Stromal cell of bone marrow (primary cell): ENCODE results near the gene RBM44.
"Not testable (repeated sequence)": the region's sequence is repeated elsewhere in the genome, so short reads cannot be mapped to it uniquely, and the experiment has no call there.

Source experiments
- DNase-seq: peaks from one replicate; pipeline ENCODE4 v3.0.0-alpha.2; 2012; ENCODE audit warnings: low read depth

RBM44 gene

DNA sequence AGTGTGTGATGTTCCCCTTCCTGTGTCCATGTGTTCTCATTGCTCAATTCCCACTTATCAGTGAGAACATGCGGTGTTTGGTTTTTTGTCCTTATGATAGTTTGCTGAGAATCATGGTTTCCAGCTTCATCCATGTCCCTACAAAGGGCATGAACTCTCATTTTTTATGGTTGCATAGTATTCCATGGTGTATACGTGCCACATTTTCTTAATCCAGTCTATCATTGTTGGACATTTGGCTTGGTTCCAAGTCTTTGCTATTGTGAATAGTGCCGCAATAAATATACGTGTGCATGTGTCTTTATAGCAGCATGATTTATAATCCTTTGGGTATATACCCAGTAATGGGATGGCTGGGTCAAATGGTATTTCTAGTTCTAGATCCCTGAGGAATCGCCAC, 14.9 kb upstream of the RBM44 start:
- not testable (repeated sequence) for DNase-seq

DNA sequence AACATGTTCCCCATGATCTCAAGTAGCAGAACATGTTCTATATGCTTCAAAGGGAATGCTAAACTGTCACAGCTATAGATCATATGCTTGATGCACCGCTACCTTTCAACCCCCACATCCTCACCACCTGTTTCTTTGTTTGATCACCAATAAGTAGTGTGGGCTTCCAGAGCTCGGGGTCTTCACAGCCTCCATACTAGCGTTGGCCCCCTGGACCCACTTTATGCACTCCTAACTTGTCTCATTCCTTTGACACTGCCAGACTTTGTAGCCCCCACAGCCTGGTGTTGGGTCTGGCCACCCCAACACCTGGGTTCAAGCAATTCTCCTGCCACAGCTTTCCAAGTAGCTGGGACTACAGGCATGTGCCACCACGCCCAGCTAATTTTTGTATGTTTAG, 11.6 kb upstream of the RBM44 start:
- no peak for DNase-seq

DNA sequence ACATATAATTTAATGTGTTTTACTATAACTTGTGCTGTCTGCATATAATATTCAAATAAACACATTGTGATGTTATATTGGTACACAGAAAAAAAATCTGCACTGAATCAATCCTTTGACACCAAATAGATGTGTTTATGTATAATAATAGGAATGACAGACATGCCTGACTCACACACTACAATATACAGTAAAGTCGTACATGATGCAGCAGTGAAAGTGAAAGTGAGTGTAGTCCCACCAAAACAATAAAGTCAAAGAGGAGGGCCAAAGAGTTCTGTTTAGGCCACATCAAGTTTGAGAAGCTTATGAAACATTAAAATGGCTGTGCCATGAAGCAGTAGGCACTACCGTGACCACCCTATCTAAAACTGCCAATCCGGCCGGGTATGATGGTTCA, 8.2 kb upstream of the RBM44 start:
- no peak for DNase-seq

DNA sequence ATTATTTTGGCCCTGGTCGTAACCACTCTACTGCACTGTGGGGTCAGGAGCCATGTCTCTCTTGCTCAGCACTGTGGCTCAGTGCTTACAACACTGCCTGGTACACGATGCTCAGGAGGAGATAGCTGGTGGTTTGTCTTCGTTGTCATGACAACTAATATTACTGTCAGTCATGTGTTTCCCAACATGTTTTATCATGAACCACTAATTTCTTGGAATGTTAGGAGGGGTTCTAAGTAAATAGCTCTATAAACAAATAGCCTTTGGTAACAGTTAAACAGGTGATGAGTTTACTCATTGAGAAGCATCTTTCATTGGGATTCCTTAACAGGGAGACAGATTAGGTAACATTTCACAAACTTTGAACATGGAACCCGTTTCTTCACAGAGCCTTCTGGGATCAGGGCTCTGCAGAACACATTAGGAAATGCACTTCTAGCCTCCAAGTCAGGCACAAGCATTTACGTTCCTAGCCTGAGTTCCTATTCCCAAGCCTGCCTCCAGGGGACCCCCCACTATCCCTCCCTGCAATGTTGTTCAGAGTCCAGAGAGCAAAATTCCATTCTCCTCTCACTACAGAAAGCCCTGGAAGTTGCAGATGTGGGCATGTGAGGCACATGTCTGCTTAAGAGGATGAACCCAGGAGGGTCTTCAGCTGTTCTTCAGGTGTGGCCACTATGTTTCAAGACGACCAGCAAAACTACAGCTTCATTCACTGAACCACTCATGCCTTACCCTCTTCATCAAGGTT, 6.4 kb upstream of the RBM44 start:
- no peak for DNase-seq

DNA sequence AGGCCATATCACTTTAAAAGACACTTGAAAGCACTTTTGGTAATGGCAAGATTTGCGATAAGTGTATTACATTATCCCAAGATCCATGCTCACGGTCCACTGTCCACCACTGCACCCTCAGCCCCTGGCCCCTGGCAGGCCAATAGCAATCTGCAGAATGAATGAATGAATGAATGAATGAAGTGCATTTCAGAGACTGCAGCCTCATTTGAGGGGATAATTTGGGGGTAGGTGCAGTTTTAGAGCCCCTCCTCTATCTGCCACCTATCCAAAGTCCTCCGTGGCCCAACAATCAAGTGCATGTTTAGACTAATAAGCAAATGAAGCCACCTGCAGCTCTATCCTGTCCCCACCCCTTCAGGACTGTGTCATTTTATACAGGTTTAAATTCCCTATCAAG, 1.3 kb upstream of the RBM44 start:
- DNase-seq: no peak

DNA sequence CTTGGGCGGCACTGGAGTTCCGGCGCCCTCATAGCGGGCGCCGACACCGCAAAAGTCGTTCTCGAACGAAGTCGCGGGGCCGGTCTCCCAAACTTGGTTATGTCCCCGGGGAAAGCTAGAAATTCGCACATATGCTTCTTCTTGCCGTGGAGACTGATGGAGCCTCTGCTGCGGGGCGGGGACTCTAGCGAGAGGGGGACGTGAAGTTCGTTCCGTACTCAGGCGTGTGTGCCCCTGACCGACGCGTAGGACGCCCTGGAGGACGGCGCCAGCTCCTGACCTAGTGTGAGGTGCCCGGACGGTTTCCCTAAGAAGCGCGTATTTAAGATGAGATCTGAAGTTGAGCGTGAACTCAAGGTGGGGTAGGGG, 465 bp downstream of the RBM44 start:
- no peak for DNase-seq

DNA sequence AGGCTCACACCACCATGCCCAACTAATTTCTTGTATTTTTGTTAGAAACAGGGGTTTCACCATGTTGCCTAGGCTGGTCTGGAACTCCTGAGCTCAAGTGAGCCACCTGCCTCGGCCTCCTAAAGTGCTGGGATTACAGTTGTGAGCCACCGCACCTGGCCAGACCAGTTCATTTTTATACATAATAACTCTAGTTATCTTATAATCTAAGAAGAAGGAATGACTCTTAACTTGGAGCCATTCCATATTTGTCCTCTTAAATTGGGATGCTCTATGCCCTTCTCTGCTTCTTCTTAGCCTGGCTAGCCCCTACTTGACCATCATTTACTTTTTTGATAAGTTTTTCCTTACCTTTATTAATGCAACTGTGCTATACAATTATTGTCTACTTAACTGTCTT, 2.9 kb downstream of the RBM44 start:
- no peak for DNase-seq

DNA sequence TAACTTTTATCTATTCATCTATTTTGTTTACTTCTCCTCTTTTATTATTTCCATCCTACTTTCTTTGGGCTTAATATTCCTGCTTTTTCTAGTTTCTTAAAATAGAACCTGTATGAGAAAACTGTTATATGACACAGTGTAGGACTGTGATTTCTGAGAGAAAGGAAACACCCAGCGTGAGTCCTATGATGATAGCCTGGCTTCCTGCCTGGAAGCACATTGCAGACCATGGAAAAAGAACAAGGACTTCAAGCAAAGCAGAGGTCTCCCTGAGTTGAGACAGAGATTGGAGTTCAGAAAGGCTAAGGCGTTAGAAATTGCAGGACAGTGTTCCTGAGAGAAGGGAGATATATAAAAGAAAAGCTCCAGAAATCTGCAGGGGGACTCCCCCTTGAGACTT, 7.8 kb downstream of the RBM44 start:
- DNase-seq: peak; percentile 44

DNA sequence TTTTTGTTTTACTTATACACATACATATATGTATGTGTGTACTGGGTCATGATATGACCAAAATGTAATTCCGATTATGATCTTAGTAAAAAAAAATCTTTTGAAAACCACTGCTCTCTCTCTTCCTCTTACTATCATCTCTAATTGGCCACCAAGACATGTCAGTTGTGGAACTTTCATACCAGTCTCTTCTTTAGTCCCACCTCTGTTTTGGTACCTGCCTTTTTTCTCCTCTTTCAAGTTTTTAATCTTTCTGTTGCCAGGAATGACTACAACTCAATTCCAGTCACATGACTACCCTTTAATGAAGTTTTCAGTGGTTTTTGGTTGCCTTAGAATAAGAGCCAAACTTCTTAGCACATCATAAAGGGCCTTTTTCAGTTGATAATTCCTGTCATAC, 17.1 kb downstream of the RBM44 start:
- DNase-seq: no peak

DNA sequence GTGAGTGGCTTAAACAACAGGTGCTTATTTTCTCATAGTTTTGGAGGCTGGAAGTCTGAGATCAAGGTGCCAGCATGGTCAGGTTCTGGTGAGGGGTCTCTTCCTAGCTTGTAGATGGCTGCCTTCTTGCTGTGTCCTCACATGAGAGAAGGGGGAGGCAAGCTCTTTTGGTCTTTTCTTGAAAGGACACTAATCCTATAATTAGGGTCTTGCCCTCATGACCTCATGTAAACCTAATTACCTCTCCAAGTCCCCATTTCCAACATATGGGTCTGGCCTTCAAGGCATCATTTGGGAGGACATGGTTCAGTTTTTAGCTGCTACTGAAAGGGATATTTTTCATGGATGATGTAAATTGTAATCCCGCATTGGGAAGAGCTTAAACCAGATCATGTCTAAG, 18.0 kb downstream of the RBM44 start:
- no peak for DNase-seq

DNA sequence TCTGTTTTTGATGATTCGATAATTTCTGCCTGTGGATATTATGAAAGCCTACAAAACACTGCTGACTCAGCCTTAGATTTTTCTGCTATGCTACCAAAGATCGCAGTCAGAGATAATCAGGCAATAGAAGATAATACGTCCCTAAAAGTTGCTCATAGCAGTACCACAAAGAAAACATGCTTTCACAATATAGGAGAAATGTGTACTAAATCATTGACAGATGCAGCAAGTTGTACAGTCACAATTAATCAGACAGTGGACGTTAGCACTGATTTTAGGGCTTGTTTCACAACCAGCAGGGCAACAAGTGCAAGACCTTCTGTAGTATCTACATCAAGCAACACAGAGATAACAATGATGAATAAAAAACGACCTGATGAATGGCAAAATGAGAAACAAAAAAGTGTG, 19.5 kb downstream of the RBM44 start:
- peak; percentile 48 for DNase-seq

DNA sequence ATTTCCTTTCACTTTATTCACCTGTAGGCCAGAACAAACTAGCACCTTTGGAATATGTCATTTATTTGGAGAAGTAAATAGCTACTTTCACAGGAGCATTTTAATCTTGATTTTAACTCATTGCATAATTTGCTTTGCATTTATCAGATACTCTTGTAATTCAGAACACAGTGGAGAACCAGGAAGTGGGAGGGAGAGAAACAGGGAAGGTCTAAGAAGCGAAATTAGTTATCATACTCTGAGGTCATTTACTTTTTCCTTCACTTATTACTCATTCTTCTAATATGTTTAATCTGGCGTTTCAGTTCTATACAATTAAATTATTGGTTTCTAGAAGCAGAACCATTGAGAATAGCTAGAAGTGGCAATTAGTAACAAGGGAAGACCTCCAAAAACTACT, 20.7 kb downstream of the RBM44 start:
- no peak for DNase-seq

DNA sequence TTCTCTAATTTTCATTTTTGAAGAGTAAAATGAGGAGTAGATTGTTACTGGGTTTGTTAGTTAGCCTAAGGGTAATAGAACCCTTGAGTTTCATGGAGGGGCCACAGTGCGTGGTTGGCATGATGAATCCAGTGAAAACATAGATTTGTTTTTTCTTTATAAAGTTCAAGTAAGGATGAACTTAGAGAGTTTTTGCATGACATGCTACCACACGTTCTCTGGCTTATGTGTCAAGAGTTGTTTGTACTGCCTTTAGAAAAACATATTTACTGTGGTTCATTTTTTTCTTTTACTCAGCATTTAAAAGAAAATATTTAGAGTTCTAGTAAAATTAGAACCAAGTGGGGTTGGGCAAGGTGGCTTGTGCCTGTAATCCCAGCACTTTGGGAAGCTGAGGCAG, 21.8 kb downstream of the RBM44 start:
- no peak for DNase-seq

DNA sequence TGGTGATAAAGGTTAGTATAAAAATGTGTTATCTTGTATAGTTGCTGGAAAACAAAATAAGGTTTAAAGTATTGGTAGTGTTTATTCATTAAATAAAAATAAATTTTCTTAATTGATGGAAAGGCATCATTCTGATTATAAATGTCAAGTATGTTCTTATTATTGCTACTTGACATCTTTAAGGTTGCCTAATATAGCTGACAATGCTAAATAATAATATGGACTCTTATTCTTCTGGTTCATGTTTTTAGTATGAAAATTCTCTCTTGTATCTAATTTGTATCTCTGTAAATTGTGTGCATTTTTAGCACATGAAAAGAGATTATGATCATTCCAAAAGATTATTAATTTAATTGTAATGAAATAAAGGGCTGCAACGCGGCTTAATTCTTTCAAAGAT, 25.0 kb downstream of the RBM44 start:
- DNase-seq: no peak

DNA sequence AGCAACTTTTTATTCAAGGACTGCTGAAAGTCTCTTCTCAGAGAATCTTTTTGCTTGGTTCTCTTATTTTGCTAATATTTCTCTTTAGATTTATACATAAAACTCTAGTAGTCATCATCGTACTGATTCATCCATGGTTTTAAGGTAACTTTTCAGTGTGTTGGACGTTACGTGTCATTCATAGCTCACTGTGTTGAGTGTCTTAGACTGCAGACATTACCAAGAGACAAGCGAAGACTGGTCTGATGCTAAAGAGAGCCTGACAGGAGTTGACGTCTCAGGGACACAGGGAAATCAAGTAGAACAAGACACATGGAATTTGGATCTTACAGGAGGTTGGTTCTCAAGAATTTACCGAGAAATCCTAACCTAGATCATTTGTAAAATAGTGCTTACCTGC, 25.5 kb downstream of the RBM44 start:
- no peak for DNase-seq

DNA sequence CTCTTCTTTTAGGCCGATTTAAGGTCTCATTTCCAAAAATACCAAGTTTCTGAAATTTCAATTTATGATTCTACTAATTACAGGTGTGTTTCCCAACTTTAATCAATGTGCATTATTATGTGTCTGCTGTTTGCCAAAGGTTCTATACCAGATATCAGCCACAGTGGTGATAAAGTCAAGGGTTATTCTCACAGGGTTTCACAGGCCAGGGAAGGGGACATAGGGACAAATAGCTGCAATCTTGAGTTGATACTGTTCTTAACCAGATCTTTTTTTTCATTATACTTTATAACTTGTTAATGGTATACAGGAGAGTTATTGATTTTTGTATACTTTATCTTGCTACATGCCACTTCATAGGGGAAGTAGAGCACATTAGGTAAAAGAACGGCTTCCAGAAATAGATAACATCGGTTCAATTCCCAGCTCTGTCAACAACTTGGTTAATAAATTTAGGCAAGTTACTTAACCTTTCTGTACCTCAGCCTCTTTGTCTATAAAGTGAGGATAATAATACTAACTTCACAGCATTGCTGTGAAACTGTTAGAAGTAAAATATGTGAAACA, 28.9 kb downstream of the RBM44 start:
- no peak for DNase-seq

DNA sequence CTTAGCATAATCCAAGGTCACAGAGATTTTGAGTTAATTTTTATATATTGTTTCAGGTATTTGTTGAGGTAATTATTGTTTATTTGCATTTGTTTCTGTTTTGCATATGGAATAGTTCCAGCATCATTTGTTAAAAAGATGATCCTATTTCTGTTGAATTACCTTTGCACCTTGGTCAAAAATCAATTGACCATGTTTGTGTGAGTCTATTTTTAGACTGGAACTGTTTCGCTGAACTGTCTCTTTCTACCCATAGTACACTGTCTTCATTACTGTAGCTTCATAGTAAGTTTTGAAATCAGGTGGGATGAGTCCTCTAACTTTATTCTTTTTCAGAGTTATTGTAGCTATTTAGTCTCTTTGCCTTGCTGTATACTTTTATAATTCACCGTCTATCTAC, 31.9 kb downstream of the RBM44 start:
- DNase-seq: no peak

DNA sequence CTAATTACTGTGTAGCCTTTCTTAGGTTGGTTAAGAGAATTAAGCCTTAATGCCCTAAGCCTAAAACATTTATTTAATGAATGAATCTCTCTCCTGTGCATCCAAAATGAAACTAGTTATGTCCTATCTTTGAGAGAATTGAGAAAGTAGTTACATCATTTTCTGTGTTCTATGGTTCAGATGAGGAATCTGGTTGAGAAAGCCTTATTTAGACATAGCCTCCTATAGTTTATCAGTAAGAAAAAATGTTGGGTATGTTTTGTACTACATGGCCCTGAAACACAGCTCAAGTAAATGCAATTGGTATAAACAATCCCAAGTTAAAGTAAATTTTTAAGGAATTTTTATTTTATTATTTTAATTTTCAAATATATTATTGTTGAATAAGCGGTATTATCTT, 35.0 kb downstream of the RBM44 start:
- no peak for DNase-seq

DNA sequence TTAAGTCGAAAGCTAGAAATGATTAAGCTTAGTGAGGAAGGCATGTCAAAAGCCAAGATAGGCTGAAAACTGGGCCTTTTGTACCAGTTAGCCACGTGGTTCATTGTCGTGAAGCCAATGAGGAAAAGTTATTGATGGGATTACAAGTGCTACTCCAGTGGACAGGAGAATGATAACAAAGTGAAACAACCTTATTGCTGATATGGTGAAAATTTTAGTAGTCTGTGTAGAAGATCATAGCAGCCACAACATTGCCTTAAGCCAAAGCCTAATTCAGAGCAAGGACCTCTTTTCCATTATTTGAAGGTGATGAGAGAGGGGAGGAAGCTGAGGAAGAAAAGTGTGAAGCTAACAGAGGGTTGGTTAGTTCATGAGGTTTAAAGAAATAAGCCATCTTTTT, 36.8 kb downstream of the RBM44 start:
- DNase-seq: no peak

DNA sequence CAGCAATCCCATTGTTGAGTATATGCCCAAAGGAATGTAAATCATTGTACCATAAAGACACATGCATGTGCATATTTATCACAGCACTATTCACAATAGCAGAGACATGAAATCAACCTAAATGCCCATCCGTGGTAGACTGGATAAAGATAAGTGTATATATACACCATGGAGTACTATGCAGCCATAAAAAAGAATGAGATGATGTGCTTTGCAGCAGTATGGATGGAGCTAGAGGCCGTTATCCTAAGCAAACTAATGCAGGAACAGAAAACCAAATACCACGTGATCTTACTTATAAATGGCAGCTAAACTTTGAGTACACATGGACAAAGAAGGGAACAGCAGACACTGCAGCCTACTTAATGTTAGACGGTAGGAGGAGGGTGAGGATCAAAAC, 42.5 kb downstream of the RBM44 start:
- no peak for DNase-seq

DNA sequence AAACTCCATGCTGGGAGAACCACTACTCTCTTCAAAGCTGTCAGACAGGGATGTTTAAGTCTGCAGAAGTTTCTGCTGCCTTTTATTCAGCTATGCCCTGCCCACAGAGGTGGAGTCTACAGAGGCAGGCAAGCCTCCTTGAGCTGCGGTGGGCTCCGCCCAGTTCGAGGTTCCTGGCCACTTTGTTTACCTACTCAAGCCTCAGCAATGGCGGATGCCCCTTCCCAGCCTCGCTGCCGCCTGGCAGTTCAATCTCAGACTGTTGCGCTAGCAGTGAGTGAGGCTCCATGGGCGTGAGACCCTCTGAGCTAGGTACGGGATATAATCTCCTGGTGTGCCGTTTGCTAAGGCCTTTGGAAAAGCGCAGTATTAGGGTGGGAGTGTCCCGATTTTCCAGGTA, 50.4 kb downstream of the RBM44 start:
- DNase-seq: not testable (repeated sequence)

DNA sequence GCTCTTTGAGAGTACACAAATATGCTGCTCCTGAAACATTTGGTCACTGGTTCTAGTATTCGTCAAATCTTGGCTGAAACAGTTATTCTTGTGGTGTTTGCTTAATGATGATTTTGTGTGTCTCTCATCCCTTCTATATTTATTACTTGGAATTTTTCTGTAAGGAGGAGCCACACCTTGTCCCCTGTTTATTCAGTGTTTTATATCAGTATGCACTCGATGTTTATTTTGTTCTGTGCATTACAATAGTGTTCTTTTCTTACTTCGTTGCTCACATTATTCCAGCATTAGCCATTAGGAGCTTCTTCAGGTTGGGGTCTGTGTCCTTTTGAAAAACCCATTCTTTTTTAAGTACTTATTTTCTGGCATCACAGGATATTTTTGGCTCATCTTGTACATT, 55.7 kb downstream of the RBM44 start:
- no peak for DNase-seq

DNA sequence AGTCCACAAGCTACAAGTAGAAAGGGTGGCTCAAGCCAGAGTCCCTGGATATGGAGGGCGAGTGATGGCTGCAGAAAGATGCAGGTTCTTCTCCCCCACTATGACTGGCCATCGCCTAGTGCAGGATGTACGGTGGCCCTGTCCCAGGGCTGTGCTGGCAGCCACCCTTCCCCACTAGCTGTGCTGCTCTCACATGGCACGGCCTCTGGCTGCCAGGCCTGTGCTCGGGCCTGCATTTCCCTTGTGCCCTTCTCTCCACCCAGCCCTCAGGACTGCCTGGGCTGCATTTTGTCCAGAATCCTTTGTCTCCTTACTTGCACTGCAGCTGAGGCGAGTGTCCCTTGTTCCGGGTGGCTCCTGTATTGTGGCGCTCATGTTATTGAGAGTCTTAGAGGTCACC, 59.2 kb downstream of the RBM44 start:
- DNase-seq: no peak

DNA sequence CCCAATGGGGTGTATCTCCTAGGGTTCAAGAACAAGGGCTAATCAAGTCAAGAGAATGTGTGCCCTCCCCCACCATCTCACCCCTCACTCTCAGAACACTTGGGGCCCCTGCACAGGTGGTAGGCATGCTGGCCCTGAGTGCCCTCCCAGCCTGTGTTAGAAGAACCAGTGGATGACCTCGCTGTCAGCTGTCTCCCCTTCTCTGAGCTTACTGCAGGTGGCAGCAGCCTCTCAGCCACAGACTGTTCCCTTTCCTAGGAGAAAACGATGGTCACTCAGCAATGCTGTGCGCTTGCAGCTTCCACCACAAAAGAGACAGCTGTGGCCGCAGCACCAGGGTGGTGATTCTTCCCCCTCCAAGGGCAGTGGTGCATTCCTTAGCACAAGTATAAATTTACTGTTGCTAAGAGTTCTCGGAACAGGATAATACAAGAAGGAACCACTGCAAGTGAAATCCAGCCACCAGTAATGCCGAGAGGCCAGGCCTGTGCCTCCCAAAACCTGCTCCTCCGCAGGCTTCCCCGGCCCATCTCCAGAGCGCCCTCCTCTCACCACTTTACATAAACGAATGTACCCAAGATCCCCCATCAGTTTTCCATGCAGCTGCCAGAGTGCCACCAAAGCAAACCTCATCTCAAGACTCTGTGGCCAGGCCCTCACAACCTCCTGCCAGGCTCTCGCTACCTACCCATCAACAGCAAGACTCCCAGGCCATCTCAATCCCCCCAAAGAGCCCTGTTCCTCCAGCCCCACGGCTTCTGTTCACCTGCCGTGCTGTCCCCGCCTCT, 59.9 kb downstream of the RBM44 start:
- DNase-seq: peak; percentile 68
